BE2C (cell line): Measurements from ENCODE around the gene DOHH.
"Not testable (repeated sequence)": the region's sequence is repeated elsewhere in the genome, so short reads cannot be mapped to it uniquely, and the experiment has no call there.

Experiments
- DNase-seq: peaks from one replicate; pipeline ENCODE4 v3.0.0-alpha.2; 2020
- H3K27me3 ChIP-seq: fragments of 250-450 bp; sonication (Bioruptor Pico); 2 replicates; pipeline ENCODE4 v1.5.1; 2020; ENCODE audit warnings: mild to moderate bottlenecking
- H3K36me3 ChIP-seq: fragments of 250-450 bp; sonication (Bioruptor Pico); 2 replicates; pipeline ENCODE4 v1.5.1; 2020; ENCODE audit warnings: mild to moderate bottlenecking
- H3K4me1 ChIP-seq: fragments of 250-450 bp; sonication (Bioruptor Pico); 2 replicates; pipeline ENCODE4 v1.5.1; 2020
- H3K4me3 ChIP-seq: 2 replicates; pipeline ENCODE4 v1.5.1; 2011; ENCODE audit warnings: low read depth, low read length
- H3K9me3 ChIP-seq: fragments of 250-450 bp; sonication (Bioruptor Pico); 2 replicates; pipeline ENCODE4 v1.5.1; 2020
- CTCF ChIP-seq: IDR thresholded peaks from 2 replicates; pipeline ENCODE4 v1.5.1; 2012; ENCODE audit warnings: mild to moderate bottlenecking, low read depth, low read length

DOHH gene

GRCh38 chr19:3512562-3513228 is 12.2 kb upstream of the DOHH start:
- Histone ChIP-seq H3K4me3 (no peak overlapping the region), H3K9me3 (no peaks in the 10 kb centered on the region), H3K36me3 (peaks cover 12% of the 10 kb centered on the region; the same call in 1 of the 2 replicates), H3K27me3 (no peaks in the 10 kb centered on the region), H3K4me1 (no peaks in the 10 kb centered on the region; the same call in 1 of the 2 replicates)
- TF ChIP-seq CTCF, result no peak
- no peak for DNase-seq

- Histone ChIP-seq H3K4me3 (no peak overlapping the region), H3K27me3 (no peaks in the 10 kb centered on the region), H3K36me3 (peaks cover 13% of the 10 kb centered on the region; the same call in 1 of the 2 replicates), H3K9me3 (no peaks in the 10 kb centered on the region), H3K4me1 (no peaks in the 10 kb centered on the region; the same call in none of the 2 replicates)
- no peak for DNase-seq
- no peak for TF ChIP-seq CTCF
Observed at GRCh38 chr19:3511506-3512251, 11.2 kb upstream of the DOHH start.

- peaks cover 17% of the 10 kb centered on the region; the same call in 1 of the 2 replicates for H3K36me3 ChIP-seq
- H3K4me1 ChIP-seq, result no peaks in the 10 kb centered on the region; the same call in none of the 2 replicates
- no peaks in the 10 kb centered on the region for H3K9me3 ChIP-seq
- TF ChIP-seq CTCF, result no peak
- no peak overlapping the region for H3K4me3 ChIP-seq
- no peak for DNase-seq
- no peaks in the 10 kb centered on the region for H3K27me3 ChIP-seq
Observed at GRCh38 chr19:3510727-3511126, 10.3 kb upstream of the DOHH start.

GRCh38 chr19:3509566-3509989 is 9.1 kb upstream of the DOHH start:
- DNase-seq, result no peak
- Histone ChIP-seq H3K4me3 (no peak overlapping the region), H3K36me3 (peaks cover 17% of the 10 kb centered on the region; the same call in 1 of the 2 replicates), H3K4me1 (no peaks in the 10 kb centered on the region; the same call in none of the 2 replicates), H3K27me3 (no peaks in the 10 kb centered on the region), H3K9me3 (no peaks in the 10 kb centered on the region)
- no peak for TF ChIP-seq CTCF

- H3K36me3 ChIP-seq, result peaks cover 17% of the 10 kb centered on the region; the same call in 1 of the 2 replicates
- H3K9me3 ChIP-seq, result no peaks in the 10 kb centered on the region
- TF ChIP-seq CTCF, result no peak
- H3K4me1 ChIP-seq, result no peaks in the 10 kb centered on the region; the same call in none of the 2 replicates
- no peaks in the 10 kb centered on the region for H3K27me3 ChIP-seq
- H3K4me3 ChIP-seq, result no peak overlapping the region
- DNase-seq, result no peak
Observed at GRCh38 chr19:3508771-3509535, 8.5 kb upstream of the DOHH start.

- not testable (repeated sequence) for H3K4me1 ChIP-seq, H3K9me3 ChIP-seq, H3K27me3 ChIP-seq, DNase-seq, H3K4me3 ChIP-seq
- H3K36me3 ChIP-seq, result peaks cover 17% of the 10 kb centered on the region; the same call in 1 of the 2 replicates
Observed at GRCh38 chr19:3508121-3508661, 7.7 kb upstream of the DOHH start.
